ENCODE measurements around the gene FBLN2.

The FBLN2 gene

GRCh38 chr3:13676356-13677017 is 127.6 kb downstream of the FBLN2 start:
- no peak overlapping the region for H2AFZ ChIP-seq (ENCODE audit: low read depth)
- H3K27me3 ChIP-seq (ENCODE audit: insufficient read depth, low read depth), result peaks cover 5% of the 10 kb centered on the region; the same call in 1 of the 2 replicates
- no peaks in the 10 kb centered on the region for H3K36me3 ChIP-seq (ENCODE audit: insufficient read depth)
- H3K4me2 ChIP-seq, result no peak overlapping the region
- no peak overlapping the region for H3K27ac ChIP-seq
- H3K79me2 ChIP-seq (ENCODE audit: insufficient read depth, low read depth), result no peaks in the 10 kb centered on the region
- TF ChIP-seq CTCF (conservative IDR thresholded peaks at IDR 0.05; ENCODE audit: low read depth, low read length), result no peak
- no peak overlapping the region for H3K4me3 ChIP-seq (IDR thresholded peaks at IDR 0.05; ENCODE audit: insufficient read depth, low read depth, low read length)
- H3K9ac ChIP-seq, result no peak overlapping the region
- H3K4me1 ChIP-seq (ENCODE audit: low read depth, poor library complexity, severe bottlenecking), result no peaks in the 10 kb centered on the region
- no peaks in the 10 kb centered on the region for H4K20me1 ChIP-seq (ENCODE audit: insufficient read depth)

- no peaks in the 10 kb centered on the region for H3K36me3 ChIP-seq (ENCODE audit: insufficient read depth)
- no peak overlapping the region for H3K27ac ChIP-seq
- peaks cover 5% of the 10 kb centered on the region; the same call in 1 of the 2 replicates for H3K27me3 ChIP-seq (ENCODE audit: insufficient read depth, low read depth)
- H3K4me3 ChIP-seq (IDR thresholded peaks at IDR 0.05; ENCODE audit: insufficient read depth, low read depth, low read length), result no peak overlapping the region
- H3K4me2 ChIP-seq, result no peak overlapping the region
- no peaks in the 10 kb centered on the region for H3K4me1 ChIP-seq (ENCODE audit: low read depth, poor library complexity, severe bottlenecking)
- no peaks in the 10 kb centered on the region for H3K79me2 ChIP-seq (ENCODE audit: insufficient read depth, low read depth)
- H3K9ac ChIP-seq, result no peak overlapping the region
- no peak overlapping the region for H2AFZ ChIP-seq (ENCODE audit: low read depth)
- H4K20me1 ChIP-seq (ENCODE audit: insufficient read depth), result no peaks in the 10 kb centered on the region
- TF ChIP-seq CTCF (conservative IDR thresholded peaks at IDR 0.05; ENCODE audit: low read depth, low read length), result no peak
These were observed 128.3 kb downstream of the FBLN2 start for GRCh38 chr3:13677272-13677671.

GRCh38 chr3:13681931-13682330 is 133.0 kb downstream of the FBLN2 start:
- no peaks in the 10 kb centered on the region for H3K4me1 ChIP-seq (ENCODE audit: low read depth, poor library complexity, severe bottlenecking)
- H3K27me3 ChIP-seq (ENCODE audit: insufficient read depth, low read depth), result no peaks in the 10 kb centered on the region
- no peak overlapping the region for H2AFZ ChIP-seq (ENCODE audit: low read depth)
- H3K36me3 ChIP-seq (ENCODE audit: insufficient read depth), result no peaks in the 10 kb centered on the region
- H3K4me2 ChIP-seq, result no peak overlapping the region
- H4K20me1 ChIP-seq (ENCODE audit: insufficient read depth), result no peaks in the 10 kb centered on the region
- no peak overlapping the region for H3K4me3 ChIP-seq (IDR thresholded peaks at IDR 0.05; ENCODE audit: insufficient read depth, low read depth, low read length)
- H3K27ac ChIP-seq, result no peak overlapping the region
- H3K79me2 ChIP-seq (ENCODE audit: insufficient read depth, low read depth), result no peaks in the 10 kb centered on the region
- H3K9ac ChIP-seq, result no peak overlapping the region
- no peak for TF ChIP-seq CTCF (conservative IDR thresholded peaks at IDR 0.05; ENCODE audit: low read depth, low read length)

GRCh38 chr3:13682331-13683013 is 133.5 kb downstream of the FBLN2 start:
- no peak overlapping the region for H3K27ac ChIP-seq
- no peak overlapping the region for H3K9ac ChIP-seq
- H3K4me1 ChIP-seq (ENCODE audit: low read depth, poor library complexity, severe bottlenecking), result no peaks in the 10 kb centered on the region
- H3K27me3 ChIP-seq (ENCODE audit: insufficient read depth, low read depth), result peaks cover 3% of the 10 kb centered on the region; the same call in 1 of the 2 replicates
- H4K20me1 ChIP-seq (ENCODE audit: insufficient read depth), result no peaks in the 10 kb centered on the region
- TF ChIP-seq CTCF (conservative IDR thresholded peaks at IDR 0.05; ENCODE audit: low read depth, low read length), result no peak
- H3K4me3 ChIP-seq (IDR thresholded peaks at IDR 0.05; ENCODE audit: insufficient read depth, low read depth, low read length), result no peak overlapping the region
- no peaks in the 10 kb centered on the region for H3K79me2 ChIP-seq (ENCODE audit: insufficient read depth, low read depth)
- H3K36me3 ChIP-seq (ENCODE audit: insufficient read depth), result no peaks in the 10 kb centered on the region
- no peak overlapping the region for H3K4me2 ChIP-seq
- no peak overlapping the region for H2AFZ ChIP-seq (ENCODE audit: low read depth)
